K562 (cell line): Measurements from ENCODE around the gene TIMP1. TPM values are rescaled to one million over a fixed set of nuclear protein-coding genes. Genes with fewer than 3 reads are reported as not detected.

Experiments used
- ADNP ChIP-seq: fragments of 200-800 bp; sonication (Bioruptor generic); IDR thresholded peaks from 2 replicates; pipeline ENCODE4 v1.6.1; 2016; ENCODE audit warnings: missing genetic modification characterization, missing compliant biosample characterization
- BACH1 ChIP-seq: fragments of 200-800 bp; sonication (Bioruptor generic); IDR thresholded peaks from 2 replicates; pipeline ENCODE4 v1.6.1; 2016; ENCODE audit warnings: missing genetic modification characterization, missing compliant biosample characterization
- CBFA2T3 ChIP-seq: fragments of 450-650 bp; IDR thresholded peaks from 2 replicates; pipeline ENCODE4 v1.6.1; 2017
- CTBP1 ChIP-seq: fragments of 450-650 bp; IDR thresholded peaks from 2 replicates; pipeline ENCODE4 v1.6.1; 2016; ENCODE audit warnings: borderline replicate concordance
- DNMT1 ChIP-seq: fragments of 450-650 bp; IDR thresholded peaks from 2 replicates; pipeline ENCODE4 v1.6.1; 2016; ENCODE audit warnings: antibody characterized with exemption, mild to moderate bottlenecking
- FOXA1 ChIP-seq: fragments of 450-650 bp; IDR thresholded peaks from 2 replicates; pipeline ENCODE4 v1.6.1; 2016; ENCODE audit warnings: mild to moderate bottlenecking, borderline replicate concordance
- KDM4B ChIP-seq, 2 experiments: fragments of 450-650 bp in 1 of 2; sonication (generic) in 1 of 2; IDR thresholded peaks; 2 replicates each; pipeline ENCODE4 v1.6.1; 2016 to 2017; ENCODE audit warnings: borderline replicate concordance in 2 of 2, antibody characterized with exemption in 1 of 2, low read depth in 1 of 2, mild to moderate bottlenecking in 1 of 2
- KLF13 ChIP-seq: fragments of 450-650 bp; IDR thresholded peaks from 2 replicates; pipeline ENCODE4 v1.6.1; 2016; ENCODE audit warnings: missing genetic modification characterization, low read depth, mild to moderate bottlenecking, missing compliant biosample characterization, moderate library complexity, borderline replicate concordance
- MEF2A ChIP-seq: IDR thresholded peaks from 2 replicates; pipeline ENCODE4 v1.6.1; 2011; ENCODE audit warnings: low read depth, mild to moderate bottlenecking, low read length, moderate library complexity; ENCODE audit not compliant: control insufficient read depth
- OTX1 ChIP-seq: fragments of 450-650 bp; formaldehyde crosslinking; IDR thresholded peaks from 2 replicates; pipeline ENCODE4 v1.4.0; 2022; ENCODE audit warnings: mild to moderate bottlenecking
- PCBP2 ChIP-seq: fragments of 200-400 bp; formaldehyde crosslinking; IDR thresholded peaks from 2 replicates; pipeline ENCODE4 v1.6.1; 2018; ENCODE audit warnings: low read length, low read depth, mild to moderate bottlenecking, moderate library complexity; ENCODE audit not compliant: poor library complexity, severe bottlenecking
- RBBP5 ChIP-seq: fragments of 200-600 bp; sonication (generic); IDR thresholded peaks from 2 replicates; pipeline ENCODE4 v1.6.1; 2012; ENCODE audit warnings: borderline replicate concordance, mild to moderate bottlenecking, low read length, control low read depth, inconsistent platforms; ENCODE audit not compliant: insufficient read depth, poor library complexity, severe bottlenecking
- SRF ChIP-seq, 2 experiments: fragments of 250-450, 450-650 bp in 1 of 2; sonication (Bioruptor Pico) in 1 of 2; sonication (generic) in 1 of 2; formaldehyde crosslinking; IDR thresholded peaks; 2 replicates each; pipeline versions ENCODE4 v1.5.0 to v1.5.1; 2020 to 2022; ENCODE audit warnings: mild to moderate bottlenecking in 1 of 2, missing genetic modification reagents in 1 of 2
- SRSF3 ChIP-seq: fragments of 200-400 bp; formaldehyde crosslinking; IDR thresholded peaks from 2 replicates; pipeline ENCODE4 v1.6.1; 2016; ENCODE audit warnings: mild to moderate bottlenecking, low read length, moderate library complexity; ENCODE audit not compliant: insufficient read depth
- TARDBP ChIP-seq: fragments of 450-650 bp; IDR thresholded peaks from 2 replicates; pipeline ENCODE4 v1.6.1; 2016
- TEAD2 ChIP-seq: fragments of 450-650 bp; IDR thresholded peaks from 2 replicates; pipeline ENCODE4 v1.6.1; 2016; ENCODE audit warnings: missing genetic modification characterization, control low read depth, missing compliant biosample characterization
- ZBTB17 ChIP-seq: fragments of 450-650 bp; formaldehyde crosslinking; IDR thresholded peaks from 2 replicates; pipeline ENCODE4 v1.4.0; 2020; ENCODE audit warnings: mild to moderate bottlenecking
- ZKSCAN8 ChIP-seq: fragments of 200-800 bp; sonication (Bioruptor generic); IDR thresholded peaks from 2 replicates; pipeline ENCODE4 v1.6.1; 2016; ENCODE audit warnings: missing genetic modification characterization, missing compliant biosample characterization
- ZNF3 ChIP-seq: fragments of 250-450 bp; sonication (Bioruptor Pico); IDR thresholded peaks from 2 replicates; pipeline ENCODE4 v1.5.0; 2021; ENCODE audit warnings: mild to moderate bottlenecking, moderate library complexity
- ZNF699 ChIP-seq: fragments of 250-450 bp; sonication (Bioruptor Pico); IDR thresholded peaks from 2 replicates; pipeline ENCODE4 v1.8.0; 2021; ENCODE audit warnings: mild to moderate bottlenecking, moderate library complexity; ENCODE audit not compliant: insufficient replicate concordance
- ZNF780A ChIP-seq: fragments of 250-450 bp; sonication (Bioruptor Pico); IDR thresholded peaks from 2 replicates; pipeline ENCODE4 v1.5.0; 2021; ENCODE audit warnings: mild to moderate bottlenecking
- polyA plus RNA-seq, 8 experiments: library from polyadenylated mRNA; depleted of rRNA in 4 of 8; stranded (reverse) in 5 of 8; unstranded in 3 of 8; fragments of >200 nt; fragmentation: Nextera tagmentation in 2 of 8; fragmentation: Illumina TruSeq in 1 of 8; extraction: Ambion mirVana in 2 of 8; extraction: Trizol in 1 of 8; gene quantifications; 2 replicates each; pipeline versions ENCODE4 v1.2.1 to v1.2.3, GENCODE V29; 2011 to 2014; ENCODE audit warnings: inconsistent platforms in 1 of 8, missing spikeins in 1 of 8
- total RNA-seq, 7 experiments: library from RNA; depleted of rRNA in 6 of 7; stranded (reverse); fragments of >200 nt in 6 of 7; fragmentation: Illumina TruSeq in 2 of 7; extraction: Trizol in 2 of 7; gene quantifications; 2 replicates each; pipeline versions ENCODE4 v1.2.1 to v1.2.3, GENCODE V29; 2011 to 2021; ENCODE audit warnings: low replicate concordance in 1 of 7
- TF ChIP-seq, protein P1 (sequence below): sonication (generic); formaldehyde crosslinking; IDR thresholded peaks from 2 replicates; pipeline ENCODE4 v1.5.0; 2020; ENCODE audit warnings: missing genetic modification reagents
- TF ChIP-seq, protein P2 (sequence below), 2 experiments: IDR thresholded peaks; 2 replicates each; pipeline ENCODE4 v1.6.1; 2012; ENCODE audit warnings: improper control_type of control experiment in 2 of 2, low read depth in 2 of 2, low read length in 2 of 2, borderline replicate concordance in 1 of 2
- TF ChIP-seq, protein P3 (sequence below): sonication (generic); formaldehyde crosslinking; IDR thresholded peaks from 2 replicates; pipeline ENCODE4 v1.9.0; 2022; ENCODE audit warnings: mild to moderate bottlenecking, missing genetic modification reagents
- TF ChIP-seq, protein P4 (sequence below): fragments of 250-450 bp; sonication (Bioruptor Pico); IDR thresholded peaks from 2 replicates; pipeline ENCODE4 v1.9.0; 2021; ENCODE audit warnings: mild to moderate bottlenecking

TIMP1 gene
- total and polyA plus RNA-seq, 9 of the 15 experiments (the other 6 are each of a cell fraction or from before 2014, with no cell fraction given): 115 to 699 (median 273) TPM

DNA sequence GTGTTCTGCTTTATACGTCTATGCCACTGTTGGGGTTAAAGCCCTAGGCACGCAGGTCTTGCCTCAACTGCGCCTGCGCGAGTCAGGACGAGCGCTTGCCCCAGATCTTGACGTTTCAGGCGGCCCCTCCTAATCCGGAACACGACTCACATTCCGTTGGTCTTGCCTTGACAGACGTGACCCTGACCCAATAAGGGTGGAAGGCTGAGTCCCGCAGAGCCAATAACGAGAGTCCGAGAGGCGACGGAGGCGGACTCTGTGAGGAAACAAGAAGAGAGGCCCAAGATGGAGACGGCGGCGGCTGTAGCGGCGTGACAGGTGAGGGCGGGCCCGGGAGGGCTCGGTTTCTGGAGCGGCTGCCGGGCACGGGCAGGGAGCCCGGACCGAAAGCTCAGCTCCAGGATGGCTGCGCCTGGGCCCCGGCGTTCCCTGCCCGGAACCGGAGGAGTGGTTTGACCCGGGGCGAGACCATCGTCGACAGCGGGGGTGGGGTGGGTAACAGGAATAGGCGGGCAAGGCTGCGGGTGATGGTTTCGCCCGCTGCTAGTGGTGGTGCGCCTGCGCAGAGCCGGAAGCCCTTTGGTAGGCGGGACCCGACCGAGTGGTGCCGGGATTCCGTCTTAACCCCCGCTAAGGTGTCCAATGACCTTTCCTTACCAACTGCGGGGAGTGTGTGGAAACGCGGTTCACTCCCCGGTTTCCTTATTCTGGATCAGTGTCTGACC is 21.1 kb upstream of the TIMP1 start, which contains the start of gene ARAF (continued):
- TF ChIP-seq KLF13 (tag) (no peak), TARDBP (no peak), CBFA2T3 (no peak), ZNF3 (CRISPR knock-in tag) (no peak), BACH1 (tag) (no peak), SRSF3 (no peak), PCBP2 (no peak), OTX1 (CRISPR knock-in tag) (no peak), ZNF699 (no peak), SRF (CRISPR knock-in tag; IDR thresholded peaks at IDR 0.05) (0 out of 4 replicates have a peak, but pooled peaks of 1 of the 2 experiments have one; percentile 14), FOXA1 (no peak), MEF2A (no peak), ZKSCAN8 (CRISPR knock-in tag) (no peak), KDM4B (IDR thresholded peaks at IDR 0.05; ENCODE audit: borderline replicate concordance in 2 of 2, low read depth in 1 of 2) (peak in 1 of 2 experiments; percentile 78; a peak in 1 of 4 replicates), CTBP1 (0 out of 2 replicates have a peak, but pooled peaks have one; percentile 6), ADNP (no peak), ZBTB17 (CRISPR knock-in tag) (no peak), ZNF780A (CRISPR knock-in tag) (no peak), RBBP5 (peak; percentile 91), TEAD2 (tag) (no peak), DNMT1 (no peak)
- TF ChIP-seq, protein P1, sequence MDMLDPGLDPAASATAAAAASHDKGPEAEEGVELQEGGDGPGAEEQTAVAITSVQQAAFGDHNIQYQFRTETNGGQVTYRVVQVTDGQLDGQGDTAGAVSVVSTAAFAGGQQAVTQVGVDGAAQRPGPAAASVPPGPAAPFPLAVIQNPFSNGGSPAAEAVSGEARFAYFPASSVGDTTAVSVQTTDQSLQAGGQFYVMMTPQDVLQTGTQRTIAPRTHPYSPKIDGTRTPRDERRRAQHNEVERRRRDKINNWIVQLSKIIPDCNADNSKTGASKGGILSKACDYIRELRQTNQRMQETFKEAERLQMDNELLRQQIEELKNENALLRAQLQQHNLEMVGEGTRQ: no peak
- TF ChIP-seq, protein P2, sequence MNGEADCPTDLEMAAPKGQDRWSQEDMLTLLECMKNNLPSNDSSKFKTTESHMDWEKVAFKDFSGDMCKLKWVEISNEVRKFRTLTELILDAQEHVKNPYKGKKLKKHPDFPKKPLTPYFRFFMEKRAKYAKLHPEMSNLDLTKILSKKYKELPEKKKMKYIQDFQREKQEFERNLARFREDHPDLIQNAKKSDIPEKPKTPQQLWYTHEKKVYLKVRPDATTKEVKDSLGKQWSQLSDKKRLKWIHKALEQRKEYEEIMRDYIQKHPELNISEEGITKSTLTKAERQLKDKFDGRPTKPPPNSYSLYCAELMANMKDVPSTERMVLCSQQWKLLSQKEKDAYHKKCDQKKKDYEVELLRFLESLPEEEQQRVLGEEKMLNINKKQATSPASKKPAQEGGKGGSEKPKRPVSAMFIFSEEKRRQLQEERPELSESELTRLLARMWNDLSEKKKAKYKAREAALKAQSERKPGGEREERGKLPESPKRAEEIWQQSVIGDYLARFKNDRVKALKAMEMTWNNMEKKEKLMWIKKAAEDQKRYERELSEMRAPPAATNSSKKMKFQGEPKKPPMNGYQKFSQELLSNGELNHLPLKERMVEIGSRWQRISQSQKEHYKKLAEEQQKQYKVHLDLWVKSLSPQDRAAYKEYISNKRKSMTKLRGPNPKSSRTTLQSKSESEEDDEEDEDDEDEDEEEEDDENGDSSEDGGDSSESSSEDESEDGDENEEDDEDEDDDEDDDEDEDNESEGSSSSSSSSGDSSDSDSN (IDR thresholded peaks at IDR 0.05; ENCODE audit: borderline replicate concordance in 1 of 2, low read depth in 2 of 2, low read length in 2 of 2): 0 out of 4 replicates have a peak, but pooled peaks of 1 of the 2 experiments have one; percentile 16
- TF ChIP-seq, protein P3, sequence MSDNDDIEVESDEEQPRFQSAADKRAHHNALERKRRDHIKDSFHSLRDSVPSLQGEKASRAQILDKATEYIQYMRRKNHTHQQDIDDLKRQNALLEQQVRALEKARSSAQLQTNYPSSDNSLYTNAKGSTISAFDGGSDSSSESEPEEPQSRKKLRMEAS (CRISPR knock-in tag): peak; percentile 47; the same call in 1 of the 2 replicates
- TF ChIP-seq, protein P4, sequence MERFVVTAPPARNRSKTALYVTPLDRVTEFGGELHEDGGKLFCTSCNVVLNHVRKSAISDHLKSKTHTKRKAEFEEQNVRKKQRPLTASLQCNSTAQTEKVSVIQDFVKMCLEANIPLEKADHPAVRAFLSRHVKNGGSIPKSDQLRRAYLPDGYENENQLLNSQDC (CRISPR knock-in tag): no peak
